HG02798 (cell line): ENCODE data around the gene SPATA7.

Experiments
- ATAC-seq: cut with Tn5 transposase; IDR thresholded peaks from one replicate; pipeline ENCODE4 v1.9.1; 2021; ENCODE audit warnings: mild to moderate bottlenecking; ENCODE audit not compliant: unreplicated experiment, poor library complexity

Gene SPATA7

GRCh38 chr14:88417594-88417993 lies 32.1 kb downstream of the SPATA7 start:
- no peak for ATAC-seq

- no peak for ATAC-seq
Observed at GRCh38 chr14:88420187-88420586, 34.7 kb downstream of the SPATA7 start.

GRCh38 chr14:88421286-88421685 lies 35.8 kb downstream of the SPATA7 start:
- no peak for ATAC-seq

- no peak for ATAC-seq
Observed at GRCh38 chr14:88422047-88422446, 36.6 kb downstream of the SPATA7 start.

- no peak for ATAC-seq
Observed at GRCh38 chr14:88422919-88423650, 37.6 kb downstream of the SPATA7 start.

GRCh38 chr14:88424573-88424972 lies 39.1 kb downstream of the SPATA7 start:
- ATAC-seq = no peak

GRCh38 chr14:88426271-88426670 lies 40.8 kb downstream of the SPATA7 start:
- ATAC-seq = no peak

GRCh38 chr14:88430976-88431375 lies 45.5 kb downstream of the SPATA7 start:
- no peak for ATAC-seq

- ATAC-seq = no peak
Observed at GRCh38 chr14:88437658-88438057, 52.2 kb downstream of the SPATA7 start.

- no peak for ATAC-seq
Observed at GRCh38 chr14:88439088-88439487, 53.6 kb downstream of the SPATA7 start.

- ATAC-seq = no peak
Observed at GRCh38 chr14:88452231-88452630, 66.8 kb downstream of the SPATA7 start.

GRCh38 chr14:88454886-88455285 lies 69.4 kb downstream of the SPATA7 start:
- ATAC-seq = no peak

GRCh38 chr14:88463318-88463717 lies 77.9 kb downstream of the SPATA7 start:
- ATAC-seq = no peak

GRCh38 chr14:88468406-88468805 lies 82.9 kb downstream of the SPATA7 start:
- ATAC-seq = no peak

- ATAC-seq = no peak
Observed at GRCh38 chr14:88470542-88471440, 85.3 kb downstream of the SPATA7 start.

GRCh38 chr14:88473791-88474190 lies 88.3 kb downstream of the SPATA7 start:
- ATAC-seq = no peak

GRCh38 chr14:88476214-88476774 lies 90.8 kb downstream of the SPATA7 start:
- ATAC-seq = no peak

- no peak for ATAC-seq
Observed at GRCh38 chr14:88476825-88477224, 91.4 kb downstream of the SPATA7 start.

GRCh38 chr14:88477513-88478250 lies 92.2 kb downstream of the SPATA7 start:
- no peak for ATAC-seq

GRCh38 chr14:88478931-88479330 lies 93.5 kb downstream of the SPATA7 start:
- no peak for ATAC-seq
